GM13976 (cell line): ENCODE measurements around the gene KRT7.

ENCODE experiments used
- DNase-seq: peaks from one replicate; pipeline ENCODE4 v3.0.0; 2012; ENCODE audit warnings: low spot score
- in situ Hi-C: fragments of 300-500 bp; cut with MboI; formaldehyde crosslinking; loops from one replicate; pipeline ENCODE4 v1.12.0; 2022; ENCODE audit warnings: low sequenced_read_pairs, mixed read lengths, inconsistent platforms; ENCODE audit not compliant: unreplicated experiment
- TF ChIP-seq, protein P1 (sequence below): IDR thresholded peaks from 2 replicates; pipeline ENCODE4 v1.5.1; 2012; ENCODE audit warnings: borderline replicate concordance, mild to moderate bottlenecking; ENCODE audit not compliant: insufficient read depth; ENCODE audit errors: extremely low read depth, missing control alignments, control extremely low read depth

The KRT7 gene

DNA sequence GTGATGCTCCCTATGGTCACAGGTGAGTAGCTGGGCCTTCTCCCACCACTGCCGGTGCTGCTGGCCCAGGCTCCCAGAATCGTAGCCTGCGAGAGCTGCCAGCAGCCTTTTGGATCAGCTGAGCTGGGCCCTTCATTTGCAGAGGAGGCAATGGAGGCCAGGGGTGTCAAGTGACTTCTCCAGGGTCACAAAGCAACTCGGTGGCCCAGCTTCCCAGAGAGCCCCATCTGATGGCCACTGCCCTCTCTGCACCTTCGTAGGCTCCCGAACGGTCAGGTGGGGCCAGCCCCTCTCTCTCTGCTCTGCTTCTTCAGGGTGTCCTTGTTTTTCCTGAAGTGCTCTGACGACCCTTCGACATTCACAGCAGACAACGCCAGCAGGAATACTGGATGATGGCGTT, 45.8 kb upstream of the KRT7 start:
- DNase-seq, result no peak
- in situ Hi-C loops, result no loop called here
- TF ChIP-seq, protein P1, sequence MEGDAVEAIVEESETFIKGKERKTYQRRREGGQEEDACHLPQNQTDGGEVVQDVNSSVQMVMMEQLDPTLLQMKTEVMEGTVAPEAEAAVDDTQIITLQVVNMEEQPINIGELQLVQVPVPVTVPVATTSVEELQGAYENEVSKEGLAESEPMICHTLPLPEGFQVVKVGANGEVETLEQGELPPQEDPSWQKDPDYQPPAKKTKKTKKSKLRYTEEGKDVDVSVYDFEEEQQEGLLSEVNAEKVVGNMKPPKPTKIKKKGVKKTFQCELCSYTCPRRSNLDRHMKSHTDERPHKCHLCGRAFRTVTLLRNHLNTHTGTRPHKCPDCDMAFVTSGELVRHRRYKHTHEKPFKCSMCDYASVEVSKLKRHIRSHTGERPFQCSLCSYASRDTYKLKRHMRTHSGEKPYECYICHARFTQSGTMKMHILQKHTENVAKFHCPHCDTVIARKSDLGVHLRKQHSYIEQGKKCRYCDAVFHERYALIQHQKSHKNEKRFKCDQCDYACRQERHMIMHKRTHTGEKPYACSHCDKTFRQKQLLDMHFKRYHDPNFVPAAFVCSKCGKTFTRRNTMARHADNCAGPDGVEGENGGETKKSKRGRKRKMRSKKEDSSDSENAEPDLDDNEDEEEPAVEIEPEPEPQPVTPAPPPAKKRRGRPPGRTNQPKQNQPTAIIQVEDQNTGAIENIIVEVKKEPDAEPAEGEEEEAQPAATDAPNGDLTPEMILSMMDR, result no peak

DNA sequence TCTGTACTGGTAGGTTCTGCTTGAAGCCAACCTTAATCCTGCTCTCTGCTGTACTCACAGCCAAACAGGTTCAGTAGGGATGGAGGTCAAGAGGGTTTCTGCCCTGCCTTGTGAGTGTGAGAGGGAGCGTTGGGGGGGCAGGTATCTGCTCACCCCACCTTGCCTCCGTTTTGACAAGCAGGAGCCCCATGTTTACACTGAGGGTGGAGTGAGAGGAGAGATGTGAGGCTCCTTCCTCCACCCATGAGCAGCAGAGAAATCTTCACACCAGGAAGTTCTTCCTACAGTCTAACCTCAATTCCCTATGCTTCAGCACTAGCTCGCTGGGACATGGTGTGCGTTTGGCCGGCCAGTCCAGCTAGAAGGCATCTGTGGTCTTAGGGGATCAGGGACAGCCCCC, 45.4 kb upstream of the KRT7 start:
- in situ Hi-C loops, result no loop called here
- TF ChIP-seq, protein P1, result no peak
- no peak for DNase-seq

DNA sequence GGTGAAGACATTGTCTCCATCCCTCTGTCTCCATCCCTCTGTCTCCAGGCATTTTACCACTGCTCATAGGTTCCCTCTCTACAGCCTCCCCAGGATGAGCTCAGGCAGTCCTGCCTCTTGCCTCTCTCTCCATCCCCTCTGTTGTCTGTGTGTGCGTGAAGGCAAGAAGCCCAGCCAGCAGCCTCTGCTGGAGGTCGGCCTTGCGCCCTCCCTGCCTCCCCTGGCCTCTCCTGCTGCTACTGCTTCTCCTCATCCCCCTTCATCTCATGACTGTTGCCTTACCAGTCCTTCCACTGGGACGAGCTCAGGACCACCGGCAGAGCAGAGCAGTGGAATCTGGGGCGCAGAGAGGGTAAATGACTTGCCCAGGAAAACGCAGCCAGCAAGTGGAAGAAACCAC, 44.4 kb upstream of the KRT7 start:
- TF ChIP-seq, protein P1, result no peak

DNA sequence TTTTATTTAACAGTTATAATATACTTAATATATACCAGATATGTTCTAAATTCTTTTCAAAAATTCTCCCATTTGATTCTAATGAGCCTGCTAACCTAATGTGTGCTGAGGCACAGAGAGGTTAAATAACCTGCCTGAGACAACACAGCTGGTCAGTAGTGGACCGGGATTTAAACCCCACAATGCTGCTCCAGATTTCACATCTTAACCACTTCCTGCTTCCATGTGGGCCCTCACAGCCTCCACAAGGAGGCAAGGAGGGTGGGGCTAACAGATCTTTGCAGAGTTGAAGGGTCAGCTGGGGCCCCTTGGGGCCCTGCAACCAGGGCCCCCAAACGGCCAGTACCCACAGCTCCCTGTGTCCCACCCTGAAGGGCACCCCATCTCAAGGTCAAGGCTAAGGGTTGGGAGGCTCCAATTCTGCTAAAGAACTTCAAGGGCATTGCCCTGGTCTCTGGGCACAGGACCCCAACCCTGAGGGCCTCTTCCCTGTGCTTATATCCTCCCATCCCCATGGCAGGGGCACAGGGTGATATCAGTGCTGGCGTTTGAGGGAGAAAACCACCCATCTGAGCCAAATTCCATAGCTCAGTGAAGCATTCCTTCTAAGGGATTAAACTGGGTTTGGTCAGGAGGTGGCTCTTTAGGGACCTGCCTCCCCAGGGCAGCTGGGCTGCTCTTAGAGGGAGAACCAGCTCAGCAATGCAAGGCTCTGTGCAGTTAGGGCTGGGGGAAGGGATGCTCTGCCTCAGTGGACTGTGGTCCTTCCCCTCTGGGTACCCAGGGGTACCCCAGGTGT, 43.5 kb upstream of the KRT7 start:
- in situ Hi-C loops, result no loop called here
- no peak for DNase-seq
- TF ChIP-seq, protein P1, result no peak

More for the DNA sequence above, 44.4 kb upstream of the KRT7 start:
- no peak for DNase-seq
- in situ Hi-C loops, result no loop called here

DNA sequence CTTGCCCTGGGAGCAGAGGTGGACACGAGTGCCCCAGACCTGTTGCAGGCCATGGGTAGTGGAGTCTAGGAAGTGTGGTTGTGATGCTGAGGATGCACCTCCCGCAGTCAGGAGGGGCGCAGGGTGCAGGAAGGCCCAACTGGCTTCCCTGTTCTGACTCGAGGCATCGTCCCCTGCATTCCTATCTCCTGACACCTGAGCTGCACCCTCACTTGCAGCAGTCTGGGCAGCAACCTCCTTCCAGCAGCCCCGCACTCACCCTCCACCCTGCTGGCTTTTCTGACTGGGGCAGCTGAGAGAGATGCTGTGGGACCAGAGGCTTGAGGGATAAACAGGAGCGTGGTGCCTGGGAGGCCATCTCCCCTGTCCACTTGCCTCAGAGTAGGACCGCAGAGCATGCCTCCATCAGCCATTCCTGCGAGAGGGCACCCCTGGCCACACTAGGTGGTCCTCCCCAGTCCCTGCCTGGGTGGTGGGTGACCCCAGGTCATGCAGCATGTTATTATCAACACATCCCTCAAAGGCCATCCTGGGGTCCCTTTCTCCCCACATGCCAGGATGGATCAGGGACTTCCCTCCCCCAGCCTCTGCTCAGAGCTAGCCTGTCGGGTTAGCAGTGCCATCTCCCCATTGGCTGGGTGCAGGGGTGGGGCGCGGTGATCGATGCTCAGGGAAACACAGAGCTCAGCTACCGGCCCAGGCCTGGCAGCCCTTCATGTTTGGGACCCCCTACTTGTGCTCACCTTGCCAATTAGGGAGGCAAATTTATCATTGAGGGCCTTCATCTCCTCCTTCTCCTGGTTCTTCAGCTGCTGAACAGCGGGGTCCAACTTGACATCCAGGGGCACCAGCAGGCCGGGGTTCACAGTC, 41.9 kb upstream of the KRT7 start:
- TF ChIP-seq, protein P1, result no peak
- in situ Hi-C loops, result no loop called here
- no peak for DNase-seq

DNA sequence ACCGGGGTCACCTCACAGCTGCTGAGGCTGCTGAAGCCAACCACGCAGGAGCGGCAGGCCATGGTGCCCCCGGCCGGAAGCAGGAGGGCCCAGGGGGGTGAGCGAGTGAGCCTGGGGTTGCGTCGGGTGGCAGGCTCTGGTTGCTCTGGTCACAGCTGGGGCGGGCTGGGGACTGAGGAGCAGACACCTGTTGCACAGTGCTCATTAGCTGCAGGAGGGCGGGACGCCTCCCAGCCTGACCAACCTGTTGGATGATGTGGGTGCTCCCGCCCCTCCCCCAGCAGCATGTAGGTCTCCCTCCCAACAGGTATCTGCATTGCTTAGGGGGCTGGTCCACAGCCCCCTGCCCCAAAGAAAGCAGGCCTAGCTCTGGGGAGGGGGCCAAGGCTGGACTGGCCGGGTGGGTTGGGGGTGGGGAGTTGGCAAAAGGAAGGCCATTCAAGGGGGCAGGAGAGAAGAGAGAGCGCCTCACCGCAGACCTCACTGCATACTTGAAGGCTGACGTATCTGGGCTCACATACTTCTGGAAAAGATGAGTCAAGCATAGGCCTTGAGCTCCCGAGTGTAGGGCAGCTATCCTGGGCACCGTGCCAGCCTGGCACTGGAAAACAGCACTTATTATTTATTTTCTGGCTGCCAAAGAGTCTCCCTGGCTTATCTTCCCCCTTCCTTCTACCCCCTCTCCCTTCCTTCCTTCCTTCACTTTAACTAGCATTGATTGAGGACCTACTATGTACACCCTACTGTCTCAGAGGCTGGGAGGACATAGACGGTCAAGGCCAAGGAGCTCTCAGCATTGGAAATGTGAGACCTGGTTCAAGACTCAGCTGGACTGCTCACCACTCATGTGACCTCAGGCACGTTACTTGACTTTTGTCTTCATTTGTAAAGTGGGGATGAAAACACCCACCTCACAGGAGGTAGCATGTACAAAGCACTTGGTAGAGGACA, 40.9 kb upstream of the KRT7 start, which contains the start of gene KRT80:
TSS of gene KRT80 (minus strand) at position 174 of the 951 bp plus-strand sequence. CDS start at position 62, 112 bp downstream.
- no peak for DNase-seq
- TF ChIP-seq, protein P1, result no peak
- in situ Hi-C loops, result no loop called here
